Stimulated activated CD4-positive, alpha-beta T cell treated with anti-CD3 and anti-CD28 coated beads, Interleukin-1b, Interleukin-23, amount 100 ng/mL, for 4 hours (primary cell): ENCODE results near the gene MIB1.

Experiments
- DNase-seq, 2 donors: peaks; one replicate each; pipeline ENCODE4 v3.0.0-alpha.2; 2020; ENCODE audit warnings: low read depth in 2 of 2

Gene MIB1

GRCh38 chr18:21894619-21895367, 154.2 kb downstream of the MIB1 start:
- no peak for DNase-seq

- DNase-seq: no peak
Observed at GRCh38 chr18:21896732-21897336, 156.2 kb downstream of the MIB1 start.

- no peak for DNase-seq
Observed at GRCh38 chr18:21897811-21898210, 157.2 kb downstream of the MIB1 start.

GRCh38 chr18:21900605-21901352, 160.2 kb downstream of the MIB1 start:
- DNase-seq: no peak

- DNase-seq: no peak
Observed at GRCh38 chr18:21901423-21901945, 160.9 kb downstream of the MIB1 start.

- DNase-seq: no peak
Observed at GRCh38 chr18:21903709-21904108, 163.1 kb downstream of the MIB1 start.

GRCh38 chr18:21904856-21905255, 164.3 kb downstream of the MIB1 start:
- DNase-seq: no peak

GRCh38 chr18:21907451-21907850, 166.9 kb downstream of the MIB1 start:
- no peak for DNase-seq

- DNase-seq: no peak
Observed at GRCh38 chr18:21908711-21909110, 168.1 kb downstream of the MIB1 start.

- no peak for DNase-seq
Observed at GRCh38 chr18:21910906-21911305, 170.3 kb downstream of the MIB1 start.

GRCh38 chr18:21911551-21911950, 171.0 kb downstream of the MIB1 start:
- DNase-seq: no peak

GRCh38 chr18:21912339-21913239, 172.0 kb downstream of the MIB1 start:
- DNase-seq: no peak

GRCh38 chr18:21914739-21915319, 174.2 kb downstream of the MIB1 start:
- DNase-seq: no peak

- no peak for DNase-seq
Observed at GRCh38 chr18:21915546-21915945, 175.0 kb downstream of the MIB1 start.

GRCh38 chr18:21916594-21916993, 176.0 kb downstream of the MIB1 start:
- no peak for DNase-seq

GRCh38 chr18:21918693-21919092, 178.1 kb downstream of the MIB1 start:
- no peak for DNase-seq
